NOMO-1 (cell line): ENCODE measurements around the gene TTLL5.

ENCODE experiments used
- DNase-seq, 2 experiments: peaks; one replicate each; lab custom pipeline; 2025; ENCODE audit not compliant: unreplicated experiment in 2 of 2; lab: John Stamatoyannopoulos, UW

The TTLL5 gene

DNA sequence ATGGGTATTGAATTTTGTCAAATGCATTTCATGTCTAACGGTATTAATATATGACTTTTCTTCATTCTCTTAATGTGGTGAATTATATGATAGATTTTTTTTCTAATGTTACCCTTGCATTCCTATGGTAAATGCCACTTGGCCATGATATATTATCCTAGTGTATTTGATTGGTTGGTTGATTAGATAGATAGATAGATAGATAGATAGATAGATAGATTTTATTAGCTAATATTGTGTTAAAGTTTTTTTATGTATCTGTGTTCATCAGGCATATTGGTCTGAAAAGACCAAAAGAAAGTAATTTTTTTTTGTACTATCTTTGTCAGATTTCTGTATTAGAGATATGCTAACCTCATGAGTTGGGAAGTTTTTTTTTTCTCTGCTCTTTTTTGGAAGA lies 196.2 kb downstream of the TTLL5 start:
- no peak for DNase-seq

DNA sequence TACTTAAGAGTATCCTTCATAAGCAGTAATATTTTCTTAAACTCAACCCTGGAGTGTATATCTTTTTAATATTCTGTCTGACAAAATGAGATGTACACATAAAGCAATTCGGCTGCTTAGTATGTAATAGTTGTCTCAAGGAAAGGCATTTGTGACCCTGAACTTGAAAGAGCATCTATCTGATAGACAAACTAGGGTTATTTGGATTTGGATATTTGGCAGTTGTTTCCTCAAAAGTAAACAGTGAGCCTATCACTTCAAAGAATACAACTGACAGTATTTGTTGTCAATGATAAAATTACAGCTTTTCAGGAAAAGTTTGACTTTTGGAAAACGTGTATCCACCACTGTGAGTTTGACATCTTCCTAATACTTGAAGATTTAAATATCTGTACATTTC lies 197.3 kb downstream of the TTLL5 start:
- DNase-seq = no peak

DNA sequence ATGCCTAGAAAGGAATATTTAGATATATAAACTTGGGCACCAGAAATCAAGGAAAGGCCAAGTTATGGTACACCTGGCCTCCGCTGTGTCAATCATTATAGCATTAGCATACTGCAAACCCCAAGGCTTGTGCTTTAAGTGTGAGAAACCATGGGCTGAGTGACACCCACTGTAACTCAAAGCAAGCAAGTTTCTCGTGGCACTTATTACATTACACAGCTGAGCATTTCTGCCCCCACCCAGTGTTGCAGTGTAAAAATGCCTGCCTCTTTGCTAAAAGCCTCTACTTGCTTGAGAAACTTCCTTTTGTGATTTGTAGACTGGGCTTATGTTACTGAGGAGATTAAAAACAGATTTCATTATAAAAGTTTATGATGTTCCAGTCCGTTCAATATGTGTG lies 198.7 kb downstream of the TTLL5 start:
- DNase-seq = no peak

DNA sequence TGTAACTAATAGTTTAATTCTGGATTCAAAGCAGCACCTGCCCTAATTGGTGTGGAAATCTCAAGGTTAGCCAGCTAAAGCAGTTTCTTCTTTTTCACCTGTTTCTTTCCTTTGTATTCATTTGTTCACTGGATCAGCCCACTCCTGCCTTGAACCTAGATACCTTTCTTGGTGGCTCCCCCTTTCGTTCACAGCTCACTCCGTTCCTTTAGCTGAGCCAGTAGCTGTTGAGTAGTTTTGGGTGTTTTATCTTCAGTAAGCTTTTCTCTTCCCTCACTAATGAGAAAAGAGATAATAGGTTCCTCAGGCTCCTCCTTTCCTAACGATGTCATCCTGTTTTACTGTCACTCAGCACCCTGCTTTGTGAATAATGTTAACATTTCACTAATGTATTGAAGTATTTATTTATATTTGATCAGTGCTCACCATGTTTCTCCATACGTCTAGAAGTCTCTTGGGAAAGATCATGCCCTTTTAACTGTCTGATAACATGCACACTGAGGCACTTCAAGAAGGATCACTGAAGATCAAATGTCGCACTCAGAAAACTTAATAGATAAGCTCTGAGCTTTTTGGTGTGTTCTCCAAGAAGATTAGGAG lies 199.6 kb downstream of the TTLL5 start:
- DNase-seq = no peak

DNA sequence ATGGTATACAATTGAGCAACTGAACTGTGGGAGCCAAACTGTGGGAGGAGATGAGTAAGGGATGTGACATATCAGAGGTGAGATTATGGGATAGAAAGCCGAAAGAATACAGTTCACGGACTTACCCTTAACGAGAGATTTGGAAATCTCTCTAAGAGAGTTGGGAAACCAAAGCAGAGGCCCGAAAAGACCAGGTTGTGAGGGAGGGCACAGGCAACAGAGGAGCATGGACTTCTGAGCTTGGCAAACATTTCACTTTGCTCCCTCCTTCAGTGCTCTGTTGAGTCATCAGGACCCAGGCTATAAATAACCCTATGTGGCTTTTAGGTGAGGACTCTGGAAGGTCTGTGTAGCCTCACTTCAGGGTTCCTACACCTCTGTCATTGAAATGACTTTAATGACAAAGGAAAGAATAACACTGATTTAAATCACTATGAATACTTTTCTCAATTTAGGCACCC lies 200.1 kb downstream of the TTLL5 start:
- no peak for DNase-seq

DNA sequence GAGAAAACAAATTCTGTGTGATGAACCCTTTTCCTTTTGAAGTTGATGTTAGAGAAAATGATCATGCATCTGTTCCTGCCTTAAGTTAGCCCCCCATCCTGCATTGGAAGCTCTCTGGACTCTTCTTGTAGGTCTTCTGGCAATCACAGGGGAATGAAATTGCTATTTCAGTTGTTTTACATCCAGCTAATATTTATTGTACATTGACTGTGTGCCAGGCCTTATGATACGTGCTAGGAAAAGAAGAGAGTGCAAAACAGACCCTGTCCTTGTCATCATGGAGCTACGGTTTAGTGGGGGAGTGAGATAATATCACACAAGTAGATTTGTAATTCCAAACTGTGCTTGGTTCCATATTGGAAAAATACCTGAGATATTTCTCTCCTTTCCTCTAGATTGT lies 202.2 kb downstream of the TTLL5 start:
- no peak for DNase-seq

DNA sequence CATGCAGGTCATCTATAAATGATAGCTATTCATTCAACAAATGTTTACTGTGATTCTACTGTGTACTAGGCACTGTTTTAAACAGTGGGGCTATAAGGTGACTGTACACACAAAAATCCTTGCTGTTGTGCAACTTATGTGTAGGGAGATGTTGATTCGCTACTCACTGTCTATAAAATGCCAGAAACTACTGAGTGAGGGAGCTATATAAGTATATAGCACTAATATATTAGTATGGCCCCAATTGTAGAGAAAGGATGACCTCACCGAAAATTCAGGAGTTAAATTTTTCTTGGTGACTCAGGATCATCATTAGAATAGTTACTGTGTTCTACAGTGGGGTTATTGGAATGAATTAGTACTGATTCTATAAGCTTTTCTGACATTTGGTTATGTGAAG lies 203.3 kb downstream of the TTLL5 start:
- no peak for DNase-seq

DNA sequence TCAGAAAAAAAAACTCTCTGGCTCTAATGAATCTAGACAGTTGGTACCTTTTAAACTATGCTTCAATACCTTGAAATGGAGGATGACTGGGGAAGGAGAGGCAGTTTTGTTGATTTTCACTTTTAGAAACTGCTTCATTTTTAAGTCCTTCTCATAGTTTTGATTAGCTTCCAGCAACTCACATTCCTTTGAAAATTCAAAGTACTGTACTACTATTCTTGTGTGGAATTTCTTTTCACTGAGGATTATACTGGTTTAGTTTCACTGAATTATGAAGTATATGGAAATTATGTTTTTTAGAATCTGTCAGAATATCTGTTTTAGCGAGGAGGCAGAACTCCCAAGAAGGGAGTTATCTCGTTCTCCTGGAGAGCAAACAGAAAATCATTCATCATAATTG lies 204.5 kb downstream of the TTLL5 start:
- DNase-seq = no peak

DNA sequence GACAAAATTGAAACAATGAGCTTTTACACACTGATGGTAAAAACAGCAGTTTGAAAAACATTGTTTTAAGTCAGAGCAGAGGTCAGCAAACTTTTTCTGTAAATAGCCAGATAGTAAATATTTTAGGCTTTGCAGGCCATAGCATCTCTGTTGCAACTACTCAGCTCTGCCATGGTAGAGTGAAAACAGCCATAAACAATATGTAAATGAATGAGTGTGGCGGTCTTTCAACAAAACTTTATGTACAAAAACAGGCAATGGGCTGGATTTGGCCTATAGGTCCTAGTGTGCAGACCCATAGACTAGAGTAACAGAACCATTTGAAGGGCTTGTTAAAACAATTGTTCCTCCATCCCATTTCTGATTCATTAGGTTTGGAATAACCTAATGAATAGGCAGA lies 205.9 kb downstream of the TTLL5 start:
- no peak for DNase-seq

DNA sequence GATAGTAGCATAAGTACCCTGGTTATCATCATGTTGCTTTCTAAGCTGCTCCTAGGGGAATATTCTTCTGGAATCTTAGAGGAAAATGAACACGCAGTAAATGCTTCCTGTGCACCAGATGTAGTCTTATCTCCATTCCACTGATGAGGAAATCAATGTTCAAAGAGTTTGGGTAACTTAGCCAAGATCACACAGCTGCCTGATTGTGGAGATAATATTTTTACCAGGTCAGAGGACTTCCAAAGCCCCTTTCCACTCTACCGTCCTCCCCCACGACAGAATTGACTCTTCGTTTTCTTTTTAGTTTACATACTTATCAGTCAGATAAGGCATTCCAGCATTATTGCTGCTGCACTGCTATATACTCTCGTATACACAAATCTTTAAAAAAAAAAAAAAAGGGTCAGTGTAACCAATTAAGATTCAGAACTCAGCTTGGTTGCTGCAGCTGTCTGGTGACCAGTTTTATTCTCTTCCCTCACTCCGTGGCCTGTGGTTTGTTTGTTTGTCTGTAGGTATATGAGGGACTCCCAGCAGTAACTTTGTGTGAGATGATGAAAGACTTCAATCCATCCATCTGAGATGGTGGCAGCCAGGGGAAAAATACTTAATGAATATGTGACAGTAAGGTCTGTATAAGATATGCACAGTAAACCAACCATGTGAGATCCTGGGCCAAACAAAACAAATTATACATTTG lies 210.3 kb downstream of the TTLL5 start:
- DNase-seq = no peak

DNA sequence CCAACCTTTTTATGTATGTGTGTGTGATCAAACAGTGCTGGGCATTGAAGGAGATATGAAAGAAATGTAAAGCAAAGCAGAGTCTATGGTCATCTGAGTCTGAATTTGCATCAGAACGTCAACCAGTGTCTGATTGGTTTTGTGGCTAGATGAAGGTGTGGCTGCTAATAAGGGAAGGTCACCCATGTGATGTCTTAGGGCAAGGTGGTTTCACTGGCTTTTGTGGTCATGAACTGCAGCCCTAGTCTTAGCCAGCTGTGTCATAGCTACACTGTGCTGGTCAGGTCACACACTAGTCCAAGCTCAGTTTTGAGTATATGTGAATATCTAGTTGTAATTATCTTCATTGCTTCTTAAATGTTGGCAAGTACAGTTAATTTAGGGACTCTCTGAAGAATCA lies 214.9 kb downstream of the TTLL5 start:
- no peak for DNase-seq

DNA sequence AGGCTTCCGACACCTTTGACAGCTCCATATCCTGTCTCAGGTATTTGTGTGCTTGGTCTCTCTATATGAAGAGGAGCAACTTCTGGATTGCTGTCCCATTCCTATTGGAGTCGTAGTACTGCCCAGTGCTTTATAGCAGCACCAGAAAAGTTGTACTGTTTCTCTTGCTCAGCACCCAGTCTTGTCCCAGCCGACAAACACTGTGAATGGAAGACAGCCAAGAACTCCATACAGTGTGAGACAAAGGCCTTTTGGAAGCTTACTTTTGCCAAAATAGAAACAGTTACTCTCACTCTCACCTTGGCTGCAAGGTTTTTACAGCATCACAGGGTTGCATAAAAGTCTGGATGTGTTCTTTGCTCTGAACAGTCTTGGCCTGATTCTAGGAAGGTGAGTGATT lies 215.5 kb downstream of the TTLL5 start:
- DNase-seq = no peak

DNA sequence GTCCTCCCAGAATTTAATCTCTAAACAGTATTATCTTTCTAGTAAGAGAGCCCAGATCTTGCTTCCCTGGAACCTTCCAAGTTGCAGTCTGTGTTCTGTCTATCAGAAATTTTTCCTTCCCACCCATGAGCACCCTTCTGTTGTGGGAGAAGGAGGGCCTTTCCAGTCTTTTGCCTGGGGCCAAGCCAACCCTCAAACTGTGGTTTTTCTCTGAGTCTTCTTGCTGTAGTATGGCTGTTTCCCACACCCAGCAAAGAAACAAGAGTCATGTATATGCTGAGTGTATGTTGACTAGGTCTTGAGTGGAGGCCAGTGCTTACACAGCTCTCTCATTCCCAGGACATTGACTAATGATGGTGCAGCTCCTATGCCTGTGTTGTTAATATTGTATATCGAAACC lies 216.2 kb downstream of the TTLL5 start:
- no peak for DNase-seq

DNA sequence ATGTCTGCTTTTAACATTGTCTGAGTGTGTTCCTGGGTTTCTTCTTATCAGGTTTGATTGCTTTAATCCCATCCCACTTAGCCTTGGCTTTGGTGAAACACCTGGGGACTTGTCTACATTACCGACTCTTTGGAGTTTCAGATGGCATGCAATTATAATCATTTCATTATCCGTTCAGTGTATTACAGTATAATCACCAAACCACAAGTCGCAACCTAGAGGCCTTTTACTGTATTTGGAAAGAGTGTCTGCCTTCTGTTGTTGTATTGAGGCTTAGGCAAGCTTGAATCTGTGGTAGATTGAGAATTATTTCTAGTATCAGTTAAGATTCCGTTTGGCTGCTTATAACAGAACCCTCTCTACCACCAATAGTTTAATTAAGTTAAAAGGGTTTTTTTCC lies 216.8 kb downstream of the TTLL5 start:
- DNase-seq = no peak

DNA sequence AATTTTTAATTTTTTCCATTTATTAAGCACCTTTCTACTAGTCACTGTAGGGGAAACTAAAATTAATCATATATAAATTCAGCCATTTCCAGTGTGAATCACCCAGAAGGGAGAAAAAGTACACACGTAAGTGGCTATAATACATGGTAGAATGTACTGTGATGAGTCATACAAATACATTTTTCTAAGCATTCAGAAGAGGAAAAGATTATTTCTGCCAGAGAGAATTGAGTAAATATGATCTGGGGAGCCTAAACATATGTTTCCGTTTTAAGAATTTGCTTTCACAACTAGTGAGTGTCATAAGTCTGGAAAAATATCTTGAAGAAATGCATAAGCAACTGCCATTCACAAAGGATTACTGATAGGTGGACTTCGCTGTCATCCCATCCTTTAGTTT lies 218.0 kb downstream of the TTLL5 start:
- DNase-seq = peak; percentile 2 to 23

DNA sequence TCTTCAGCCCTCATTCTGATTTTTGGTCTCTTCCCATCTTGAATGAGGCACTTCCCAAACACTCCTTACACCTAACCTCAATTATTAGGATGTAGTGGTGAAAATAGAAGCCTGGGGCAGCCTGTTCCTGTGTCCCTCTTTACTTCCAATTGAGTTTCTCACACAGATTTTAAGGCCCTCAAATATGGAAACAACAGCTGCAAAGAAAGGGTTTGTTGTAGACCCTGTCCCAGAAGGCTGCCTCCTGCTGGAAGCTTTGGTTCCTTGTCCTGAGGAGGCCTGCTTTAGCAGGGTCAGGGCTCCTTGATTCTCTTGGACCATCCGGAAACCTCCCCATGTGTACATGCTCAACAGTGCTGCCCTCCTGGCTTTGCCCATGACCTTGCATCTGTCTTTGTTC lies 219.5 kb downstream of the TTLL5 start:
- no peak for DNase-seq

DNA sequence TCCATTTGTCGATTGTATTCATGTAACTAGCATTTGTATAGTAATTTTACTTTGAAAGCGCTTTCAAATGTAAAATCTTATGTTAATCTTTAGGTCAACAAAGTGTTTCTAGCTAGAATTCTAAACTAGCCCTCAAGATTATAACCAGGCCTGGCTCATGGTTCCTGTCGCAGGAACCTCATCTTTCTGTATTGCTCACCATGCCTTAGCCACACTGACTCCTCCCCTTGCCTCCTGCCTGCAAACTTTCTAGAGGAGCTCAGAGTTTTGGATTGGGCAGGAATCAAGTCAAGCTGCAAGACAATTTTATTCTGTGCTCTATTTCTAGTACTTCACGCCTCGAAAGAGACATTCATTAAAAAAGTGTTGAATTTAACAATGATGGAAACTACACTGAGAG lies 220.9 kb downstream of the TTLL5 start:
- no peak for DNase-seq

DNA sequence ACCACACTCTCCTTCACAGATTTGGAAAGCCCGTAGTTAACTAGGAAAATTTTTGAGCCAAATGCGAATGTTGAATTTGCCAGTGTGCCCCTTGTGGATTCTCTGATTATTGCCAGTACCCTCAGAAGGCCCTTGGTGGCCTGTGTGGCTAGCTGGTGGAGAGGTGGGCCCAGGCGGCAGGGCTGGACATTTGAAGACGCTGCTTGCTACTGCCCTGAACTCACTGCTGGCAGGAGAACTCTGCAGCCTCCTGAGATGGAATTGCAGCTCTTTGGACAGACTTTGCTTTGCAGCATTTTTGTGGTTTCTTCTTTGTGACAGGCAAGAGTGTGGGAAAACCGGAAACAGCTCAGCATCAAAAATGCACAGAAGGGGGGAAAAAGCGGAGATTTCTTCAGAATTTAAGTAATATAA lies 223.2 kb downstream of the TTLL5 start:
- DNase-seq = no peak

DNA sequence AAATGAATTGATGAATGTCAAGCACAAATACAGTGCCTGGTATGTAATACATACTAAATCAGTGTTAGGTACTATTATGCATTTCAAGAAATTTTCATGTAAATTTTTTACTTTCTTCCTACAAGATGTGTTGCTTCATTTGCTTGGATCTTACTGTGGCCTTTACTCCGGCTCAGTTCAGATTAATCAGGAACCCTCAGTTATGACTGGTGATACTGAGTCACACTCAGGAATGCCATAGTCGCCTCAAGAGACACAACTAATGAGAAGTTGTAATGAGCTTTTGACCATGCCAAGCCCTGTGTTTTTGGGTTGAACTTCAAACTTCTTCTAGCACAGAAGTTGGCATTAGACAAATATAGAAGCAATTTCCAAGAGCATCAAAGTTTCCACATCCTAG lies 224.8 kb downstream of the TTLL5 start:
- no peak for DNase-seq

DNA sequence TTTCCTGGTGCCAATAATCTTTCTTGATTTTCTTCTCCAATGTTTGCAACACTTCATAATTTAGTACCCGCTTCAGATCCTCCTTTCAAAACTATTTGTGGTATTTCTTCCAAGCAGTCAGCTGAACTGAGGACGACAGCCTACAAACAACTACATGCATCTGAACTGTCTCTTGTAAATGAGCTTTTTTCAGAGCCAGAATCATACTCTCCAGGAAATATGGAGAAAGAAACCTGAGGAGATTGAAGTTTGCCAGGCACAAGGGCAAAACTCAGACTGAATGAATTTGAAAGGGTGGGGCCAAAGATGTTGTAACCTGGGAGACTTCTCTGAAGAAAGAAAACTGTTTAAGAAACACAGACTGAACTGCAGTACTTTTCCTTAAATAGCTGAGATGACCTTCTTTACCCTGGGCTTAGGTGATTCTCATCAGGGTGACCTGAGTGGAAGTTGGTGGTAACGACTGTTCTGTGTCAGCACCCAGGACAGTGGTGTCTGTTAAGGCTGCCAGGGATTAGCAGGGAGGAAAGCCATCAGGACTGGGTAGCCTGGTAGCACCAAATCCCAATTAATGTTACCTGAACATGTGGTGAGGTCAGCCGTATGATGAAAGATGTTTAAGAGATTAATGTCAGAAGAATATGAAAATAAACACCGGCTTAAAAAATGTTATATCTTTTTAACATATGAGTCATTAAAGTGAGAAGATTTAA lies 225.7 kb downstream of the TTLL5 start:
- DNase-seq = no peak

DNA sequence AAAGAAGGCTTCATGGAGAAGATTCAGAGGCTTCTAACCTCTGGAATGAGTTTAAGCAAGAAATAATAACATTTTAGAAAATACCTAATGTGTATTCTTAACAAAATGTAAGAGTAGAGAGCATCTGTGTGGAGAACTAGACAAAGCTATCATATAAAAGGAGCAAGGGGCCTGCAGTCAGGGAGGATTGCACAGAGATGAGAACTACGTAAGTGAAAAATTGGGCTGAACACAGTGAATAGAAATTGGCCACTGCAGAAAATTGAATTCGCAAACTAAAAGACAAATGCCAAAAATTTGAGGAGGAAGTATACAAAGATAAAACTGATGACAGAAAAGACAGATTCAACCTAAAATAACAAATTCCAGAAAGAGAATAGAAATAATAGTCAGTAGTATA lies 227.9 kb downstream of the TTLL5 start:
- DNase-seq = no peak

DNA sequence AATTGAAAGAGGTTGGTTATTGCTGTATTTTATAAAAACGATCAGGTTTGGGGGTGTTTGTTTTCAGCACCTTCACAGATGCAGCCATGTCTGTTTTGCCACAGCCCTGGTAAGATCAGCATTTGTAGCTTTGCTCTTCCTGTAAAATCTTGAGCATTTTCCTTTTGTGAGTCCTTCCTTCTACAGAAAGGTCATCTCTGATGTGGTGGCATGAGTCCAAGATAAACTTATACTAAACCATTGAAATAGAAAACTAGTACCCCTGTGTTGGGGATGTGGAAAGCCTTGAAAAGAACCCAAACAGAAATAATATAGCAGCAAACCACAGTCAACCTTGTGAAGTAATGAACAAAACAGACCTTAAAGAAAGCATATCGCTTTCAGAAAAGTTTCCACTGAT lies 235.3 kb downstream of the TTLL5 start:
- no peak for DNase-seq
